Duodenal mucosa (tissue), 2 donors: ENCODE results near the gene OPN4.
A peak's percentile ranks its signal among the peaks of the same experiment; 100 is the strongest.

Experiments
- H3K27ac ChIP-seq: one replicate; pipeline ENCODE4 v1.7.0; 2013; ENCODE audit warnings: low read depth, low read length
- H3K27me3 ChIP-seq, 2 donors: one replicate each; pipeline ENCODE4 v1.7.0; 2013; ENCODE audit warnings: low read length in 2 of 2, control low read depth in 1 of 2; ENCODE audit not compliant: insufficient read depth in 2 of 2, control insufficient read depth in 1 of 2
- H3K36me3 ChIP-seq, 2 donors: one replicate each; pipeline ENCODE4 v1.7.0; 2013; ENCODE audit warnings: low read length in 2 of 2, control low read depth in 1 of 2; ENCODE audit not compliant: insufficient read depth in 2 of 2, control insufficient read depth in 1 of 2
- H3K4me1 ChIP-seq, 2 donors: one replicate each; pipeline ENCODE4 v1.7.0; 2013; ENCODE audit warnings: low read length in 2 of 2, control low read depth in 1 of 2; ENCODE audit not compliant: insufficient read depth in 2 of 2, control insufficient read depth in 1 of 2
- H3K4me3 ChIP-seq, 2 donors: one replicate each; pipeline ENCODE4 v1.7.0; 2013; ENCODE audit warnings: low read length in 2 of 2, low read depth in 1 of 2
- H3K9ac ChIP-seq, 2 donors: one replicate each; pipeline ENCODE4 v1.7.0; 2013; ENCODE audit warnings: low read length in 2 of 2, low read depth in 1 of 2
- H3K9me3 ChIP-seq, 2 donors: one replicate each; pipeline ENCODE4 v1.7.0; 2013; ENCODE audit warnings: low read length in 2 of 2, control low read depth in 1 of 2; ENCODE audit not compliant: control insufficient read depth in 1 of 2

OPN4 gene

DNA sequence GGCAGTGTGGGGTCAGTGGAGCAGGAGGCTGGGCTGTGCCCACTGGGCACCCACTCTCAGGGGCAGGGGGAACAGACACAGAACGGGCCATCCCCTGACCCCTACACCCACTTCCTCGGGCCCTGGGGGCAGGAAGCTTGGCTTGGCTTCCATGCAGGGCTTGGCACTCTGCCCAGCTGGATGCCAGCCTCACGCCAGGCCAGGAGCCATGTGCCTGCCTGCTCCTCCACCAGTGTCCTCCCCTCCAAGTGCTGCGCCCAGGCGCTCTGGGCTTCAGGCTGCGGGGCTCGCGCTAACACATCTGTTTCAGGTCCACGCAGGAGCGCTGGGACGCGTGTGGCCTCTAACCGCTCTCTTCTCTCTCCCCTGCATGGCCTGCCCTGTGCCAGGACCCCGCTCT is 26.7 kb downstream of the OPN4 start:
- Histone ChIP-seq H3K9me3 (no peaks in the 10 kb centered on the region), H3K27ac (no peak overlapping the region), H3K27me3 (no peaks in the 10 kb centered on the region), H3K4me1 (no peaks in the 10 kb centered on the region), H3K9ac (no peak overlapping the region), H3K36me3 (no peaks in the 10 kb centered on the region), H3K4me3 (no peak overlapping the region)

DNA sequence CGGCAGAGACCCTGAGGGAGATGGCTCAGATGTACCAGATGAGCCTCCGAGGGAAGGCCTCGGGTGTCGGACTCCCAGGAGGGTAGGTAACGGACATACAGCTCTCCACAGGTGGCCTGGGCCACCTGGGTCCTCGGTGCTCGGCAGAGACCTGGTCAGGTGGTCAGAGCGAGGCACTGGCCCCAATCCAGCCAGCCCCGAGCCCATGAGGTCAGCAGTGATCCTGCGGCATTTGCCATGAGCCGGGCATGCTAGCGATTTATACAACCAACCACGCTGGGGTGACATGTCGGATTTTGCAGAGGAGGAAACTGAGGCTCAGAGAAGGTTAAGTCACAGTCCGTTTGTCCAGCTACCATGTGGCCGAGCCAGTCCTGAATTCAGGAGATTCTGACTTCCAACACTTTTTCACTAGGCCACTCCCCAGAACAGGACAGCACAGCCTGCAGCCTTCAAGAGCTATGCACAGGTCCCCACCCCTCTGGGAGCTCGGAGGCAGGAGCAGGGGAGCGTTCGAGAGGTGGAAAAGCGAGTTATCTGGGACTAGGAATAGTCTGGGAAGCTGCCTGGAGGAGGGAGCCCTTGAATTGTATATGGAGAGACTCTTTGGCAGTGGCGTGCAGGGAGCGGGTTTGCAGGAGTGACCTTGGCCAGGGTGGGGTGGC is 27.5 kb downstream of the OPN4 start:
- H3K9me3 ChIP-seq = no peaks in the 10 kb centered on the region
- H3K9ac ChIP-seq = no peak overlapping the region
- H3K4me1 ChIP-seq = no peaks in the 10 kb centered on the region
- H3K4me3 ChIP-seq = no peak overlapping the region
- no peaks in the 10 kb centered on the region for H3K36me3 ChIP-seq
- no peak overlapping the region for H3K27ac ChIP-seq
- peaks cover 0 to under 1% of the 10 kb centered on the region in 2 donors for H3K27me3 ChIP-seq

DNA sequence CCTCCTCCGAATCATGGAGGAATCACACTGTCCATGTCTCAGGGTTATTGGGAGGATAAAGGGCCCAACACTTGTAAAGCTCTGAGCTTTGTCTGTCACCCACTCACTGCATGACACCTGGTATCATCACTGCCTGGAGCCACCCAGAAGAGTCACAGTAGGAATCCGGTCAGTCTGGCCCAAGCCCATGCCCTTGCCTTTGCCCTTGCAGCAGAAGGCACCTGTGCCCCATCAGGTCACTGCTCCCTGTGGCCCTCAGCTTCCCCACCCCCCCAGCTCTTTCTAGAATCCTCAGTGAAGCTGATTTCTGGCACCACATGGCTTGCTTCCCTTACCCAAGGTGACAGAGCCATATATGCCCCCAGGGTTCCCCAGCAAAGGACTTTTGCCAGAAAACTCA is 28.3 kb downstream of the OPN4 start:
- H3K27ac ChIP-seq = no peak overlapping the region
- H3K36me3 ChIP-seq = no peaks in the 10 kb centered on the region
- H3K4me3 ChIP-seq = no peak overlapping the region
- no peaks in the 10 kb centered on the region for H3K9me3 ChIP-seq
- H3K27me3 ChIP-seq = peaks cover 0 to 6% of the 10 kb centered on the region in 2 donors
- no peaks in the 10 kb centered on the region for H3K4me1 ChIP-seq
- no peak overlapping the region for H3K9ac ChIP-seq

DNA sequence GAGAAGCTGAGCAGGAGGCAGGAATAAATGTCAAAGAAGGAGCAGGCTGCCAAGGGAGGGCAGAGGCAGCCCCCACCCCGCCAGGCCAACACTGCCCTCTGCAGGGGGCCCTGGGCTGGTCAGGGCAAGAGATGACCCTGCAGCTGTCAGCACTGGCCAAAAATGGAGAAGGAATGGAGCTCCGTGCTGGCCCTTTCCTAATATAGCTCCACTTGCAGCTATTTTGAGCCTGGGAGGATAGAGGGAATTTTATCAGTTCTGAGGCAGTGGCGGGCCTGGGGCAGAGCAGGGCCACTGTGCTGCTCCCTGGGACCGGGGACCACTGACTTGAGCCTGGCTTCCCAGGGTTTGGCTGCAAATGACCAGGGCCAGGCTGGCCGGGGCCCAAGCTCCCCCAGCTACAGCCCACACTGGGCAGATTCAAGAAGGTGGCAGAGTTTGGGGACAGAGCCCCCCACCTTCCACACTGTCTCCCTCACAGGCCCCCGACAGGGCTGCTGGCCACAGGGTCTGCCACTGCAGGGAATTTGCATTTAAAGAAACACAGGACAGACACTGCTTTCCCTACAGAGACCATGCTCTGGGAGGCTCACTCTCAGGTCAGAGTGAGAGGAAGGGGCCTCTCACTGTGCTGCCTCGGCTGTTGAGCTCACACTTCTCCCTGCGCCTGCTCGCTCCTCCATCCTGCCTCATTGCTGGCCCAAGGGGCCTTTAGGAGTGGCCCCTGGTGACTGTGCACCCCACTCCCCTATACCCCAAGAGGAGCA is 30.2 kb downstream of the OPN4 start:
- no peaks in the 10 kb centered on the region for H3K9me3 ChIP-seq
- peaks cover 5 to 6% of the 10 kb centered on the region in 2 donors for H3K27me3 ChIP-seq
- no peak overlapping the region for H3K9ac ChIP-seq
- no peaks in the 10 kb centered on the region for H3K36me3 ChIP-seq
- peak overlapping the region; percentile 20 for H3K27ac ChIP-seq
- H3K4me1 ChIP-seq = peaks cover 0 to 5% of the 10 kb centered on the region in 2 donors
- no peak overlapping the region for H3K4me3 ChIP-seq

DNA sequence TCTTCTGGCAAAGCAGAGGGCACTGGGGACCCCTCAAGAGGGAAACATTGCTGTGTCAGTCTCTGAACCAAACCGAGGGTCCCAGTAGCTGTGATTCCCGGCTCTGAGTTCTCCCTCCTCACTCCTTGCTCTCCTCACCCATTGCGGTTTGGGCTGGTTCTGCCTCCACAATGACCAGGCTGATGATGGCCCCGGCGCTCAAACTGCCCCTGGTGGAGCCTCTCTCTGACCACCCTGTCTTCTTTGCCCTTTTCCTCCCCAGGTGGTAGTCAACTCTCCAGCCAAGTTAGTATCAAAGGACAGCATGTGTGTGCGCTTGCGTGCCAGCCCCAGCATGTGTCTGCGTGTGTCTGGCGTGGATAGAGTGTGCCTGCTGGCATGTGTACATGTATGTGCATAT is 31.1 kb downstream of the OPN4 start:
- Histone ChIP-seq H3K36me3 (no peaks in the 10 kb centered on the region), H3K4me3 (no peak overlapping the region), H3K9ac (no peak overlapping the region), H3K27ac (no peak overlapping the region), H3K9me3 (no peaks in the 10 kb centered on the region), H3K27me3 (peaks cover 5 to 6% of the 10 kb centered on the region in 2 donors), H3K4me1 (peaks cover 0 to 5% of the 10 kb centered on the region in 2 donors)

DNA sequence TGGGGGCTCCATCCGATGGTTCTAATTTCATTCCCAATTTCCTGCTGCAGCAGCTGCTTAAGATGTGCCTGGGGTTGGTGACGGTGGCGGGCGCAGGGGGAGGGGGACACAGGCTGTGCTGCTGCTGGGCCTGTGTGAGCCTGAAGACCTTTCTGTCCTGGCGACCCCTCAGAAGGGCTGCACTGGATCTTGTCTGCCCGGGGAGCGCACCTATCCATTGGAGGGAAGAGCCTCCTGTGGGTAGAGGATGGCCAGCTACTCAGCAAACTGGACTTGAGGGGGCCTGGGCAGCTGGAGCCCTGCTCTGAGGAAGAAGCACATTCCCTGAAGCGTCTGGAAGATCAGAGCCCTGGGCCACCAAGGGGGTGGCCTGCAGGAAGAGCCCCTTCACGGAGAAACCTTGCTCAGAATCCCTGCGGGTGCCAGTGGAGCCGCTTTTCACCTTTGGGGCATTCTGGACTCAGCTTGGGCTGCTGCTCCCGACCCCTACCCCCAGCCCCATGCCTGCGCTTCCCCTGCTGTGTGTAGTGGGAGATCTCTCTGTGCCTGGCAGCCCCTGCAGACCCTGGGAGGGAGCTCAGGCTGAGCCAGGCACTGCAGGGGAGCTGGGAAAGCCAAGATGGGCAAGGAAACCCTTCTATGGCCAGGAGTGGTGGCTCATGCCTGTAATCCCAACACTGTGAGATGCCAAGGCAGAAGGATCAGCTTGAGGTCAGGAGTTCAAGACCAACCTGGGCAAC is 31.7 kb downstream of the OPN4 start:
- Histone ChIP-seq H3K4me3 (no peak overlapping the region), H3K9me3 (no peaks in the 10 kb centered on the region), H3K27ac (no peak overlapping the region), H3K9ac (no peak overlapping the region), H3K4me1 (peaks cover 0 to 5% of the 10 kb centered on the region in 2 donors), H3K27me3 (peaks cover 5 to 6% of the 10 kb centered on the region in 2 donors), H3K36me3 (no peaks in the 10 kb centered on the region)

DNA sequence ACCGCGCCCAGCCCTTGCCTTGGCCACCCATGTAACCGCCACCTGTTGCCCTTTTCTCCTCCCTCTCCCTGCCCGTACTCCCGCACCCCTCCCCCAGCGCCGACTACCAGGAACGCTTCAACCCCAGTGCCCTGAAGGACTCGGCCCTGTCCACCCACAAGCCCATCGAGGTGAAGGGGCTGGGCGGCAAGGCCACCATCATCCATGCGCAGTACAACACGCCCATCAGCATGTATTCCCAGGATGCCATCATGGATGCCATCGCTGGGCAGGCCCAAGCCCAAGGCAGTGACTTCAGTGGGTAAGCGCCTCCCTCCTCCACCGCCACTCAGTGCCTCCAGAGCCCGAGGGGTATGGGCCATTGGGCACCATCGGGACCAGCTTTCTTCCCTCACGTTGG is 32.6 kb downstream of the OPN4 start:
- Histone ChIP-seq H3K9me3 (no peaks in the 10 kb centered on the region), H3K27ac (no peak overlapping the region), H3K9ac (no peak overlapping the region), H3K4me1 (peaks cover 0 to 5% of the 10 kb centered on the region in 2 donors), H3K36me3 (no peaks in the 10 kb centered on the region), H3K27me3 (peaks cover 5 to 6% of the 10 kb centered on the region in 2 donors), H3K4me3 (no peak overlapping the region)

DNA sequence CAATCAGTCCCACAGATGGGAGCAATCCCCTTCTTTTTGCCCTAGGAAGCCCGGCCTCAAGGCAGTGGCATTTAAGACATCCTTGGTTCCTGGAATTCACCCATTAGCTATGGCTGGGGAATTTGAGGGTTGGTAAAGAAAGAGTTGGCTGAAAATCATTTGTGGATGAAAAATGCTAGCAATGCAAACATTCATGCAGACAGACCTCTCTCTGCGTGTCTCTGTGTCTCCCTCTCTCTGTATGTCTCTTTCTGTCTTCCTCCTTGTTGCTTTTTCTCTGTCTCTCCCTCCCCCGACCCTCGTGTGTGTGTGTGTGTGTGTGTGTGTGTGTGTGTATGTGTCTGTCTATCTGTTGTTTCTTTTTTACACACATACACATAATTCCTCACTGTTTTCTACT is 33.4 kb downstream of the OPN4 start:
- H3K27ac ChIP-seq = no peak overlapping the region
- peaks cover 0 to 5% of the 10 kb centered on the region in 2 donors for H3K4me1 ChIP-seq
- H3K9ac ChIP-seq = no peak overlapping the region

DNA sequence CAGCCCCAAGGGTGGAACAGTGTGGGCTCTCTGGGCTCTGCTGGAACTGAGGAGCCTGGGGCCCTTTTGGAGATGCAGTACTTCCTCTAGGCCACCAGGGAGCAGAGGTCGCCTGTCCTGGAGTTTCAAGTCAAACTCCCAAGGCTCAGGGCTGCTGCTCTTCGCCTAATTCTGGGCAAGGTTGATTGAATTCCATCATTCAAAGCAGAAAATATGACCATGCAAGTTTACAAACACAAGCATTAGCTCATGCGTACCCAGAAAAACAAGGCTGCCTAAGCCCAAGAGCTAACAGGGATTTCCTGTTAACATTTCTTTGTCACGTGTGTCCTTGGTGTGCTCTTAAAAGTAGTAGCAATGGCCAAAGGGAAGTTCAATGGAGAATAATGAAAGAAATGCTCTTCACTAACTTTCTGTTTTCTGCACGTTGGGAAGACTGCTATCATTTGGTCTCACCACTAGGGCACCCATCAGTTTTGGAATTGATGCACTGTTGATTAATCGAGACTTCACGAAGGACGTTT is 34.1 kb downstream of the OPN4 start:
- no peaks in the 10 kb centered on the region for H3K36me3 ChIP-seq

More for the DNA sequence above, 33.4 kb downstream of the OPN4 start:
- H3K27me3 ChIP-seq = peaks cover 5 to 6% of the 10 kb centered on the region in 2 donors
- no peaks in the 10 kb centered on the region for H3K9me3 ChIP-seq
- H3K36me3 ChIP-seq = no peaks in the 10 kb centered on the region
- no peak overlapping the region for H3K4me3 ChIP-seq

DNA sequence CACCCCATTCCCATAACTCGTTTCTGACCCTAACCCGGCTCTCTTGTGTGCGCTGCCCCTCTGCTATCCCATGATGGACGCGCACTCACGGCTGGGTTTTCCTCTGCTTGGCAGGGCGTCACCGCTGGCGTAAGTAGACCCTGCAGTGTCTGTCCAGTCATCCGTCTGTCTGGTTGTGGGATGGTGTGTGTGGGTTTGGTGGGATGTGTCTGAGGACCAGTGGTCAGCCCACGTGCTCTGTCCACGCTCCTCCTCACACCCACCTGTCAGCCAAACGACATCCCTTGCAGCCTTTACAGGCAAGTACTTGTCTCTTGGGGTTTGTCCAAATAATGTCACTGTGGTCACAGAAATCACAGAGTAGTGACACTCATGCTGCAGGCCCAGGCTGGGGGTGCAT is 34.8 kb downstream of the OPN4 start:
- Histone ChIP-seq H3K27ac (no peak overlapping the region), H3K36me3 (no peaks in the 10 kb centered on the region), H3K9ac (no peak overlapping the region), H3K9me3 (no peaks in the 10 kb centered on the region), H3K4me1 (peaks cover 0 to 5% of the 10 kb centered on the region in 2 donors), H3K27me3 (peaks cover 5 to 6% of the 10 kb centered on the region in 2 donors), H3K4me3 (no peak overlapping the region)

More for the DNA sequence above, 34.1 kb downstream of the OPN4 start:
- Histone ChIP-seq H3K27ac (no peak overlapping the region), H3K9ac (no peak overlapping the region), H3K4me3 (no peak overlapping the region), H3K27me3 (peaks cover 5 to 6% of the 10 kb centered on the region in 2 donors), H3K9me3 (no peaks in the 10 kb centered on the region), H3K4me1 (peaks cover 0 to 5% of the 10 kb centered on the region in 2 donors)
